CD4-positive, alpha-beta T cell (primary cell): ENCODE data around the gene IFITM10. TPM values are rescaled to one million over a fixed set of nuclear protein-coding genes. Genes with fewer than 3 reads are reported as not detected.
"Not testable (repeated sequence)": the region's sequence is repeated elsewhere in the genome, so short reads cannot be mapped to it uniquely, and the experiment has no call there.

Experiments used
- ATAC-seq: fragments of 200-7000 bp; cut with Tn5 transposase; one replicate; pipeline ENCODE4 v1.10.0; 2022; ENCODE audit warnings: mild to moderate bottlenecking; ENCODE audit not compliant: poor library complexity
- CTCF ChIA-PET: fragments of 350-600 bp; sonication (Branson Sonifier 250); formaldehyde crosslinking; loops from one replicate; lab custom pipeline; 2021; ENCODE audit warnings: antibody characterized with exemption, inconsistent platforms; lab: Charles Lee
- POLR2A ChIA-PET: fragments of 350-600 bp; sonication (Branson Sonifier 250); formaldehyde crosslinking; loops from one replicate; lab custom pipeline; 2021; ENCODE audit warnings: antibody characterized with exemption, inconsistent platforms; lab: Charles Lee
- DNase-seq, 14 experiments: peaks; one replicate each; pipeline ENCODE4 v3.0.0-alpha.2; 2013 to 2020; ENCODE audit warnings: mixed read lengths in 2 of 14
- H3K27ac ChIP-seq, 2 donors: one replicate each; pipeline versions ENCODE4 v1.5.1 to v1.7.0; 2013; ENCODE audit warnings: low read length in 2 of 2, low read depth in 1 of 2, mild to moderate bottlenecking in 1 of 2
- H3K27me3 ChIP-seq, 2 experiments: 1 replicate in 1 of 2; 2 replicates in 1 of 2; pipeline versions ENCODE4 v1.6.1 to v1.7.0; 2013; ENCODE audit warnings: low read length in 2 of 2, control low read depth in 1 of 2, mild to moderate bottlenecking in 1 of 2, moderate library complexity in 1 of 2; ENCODE audit not compliant: insufficient read depth in 2 of 2, control insufficient read depth in 1 of 2
- H3K36me3 ChIP-seq: one replicate; pipeline ENCODE4 v1.6.1; 2013; ENCODE audit warnings: low read length, control low read depth; ENCODE audit not compliant: insufficient read depth
- H3K4me1 ChIP-seq: one replicate; pipeline ENCODE4 v1.6.1; 2013; ENCODE audit warnings: low read length, control low read depth; ENCODE audit not compliant: insufficient read depth
- H3K4me3 ChIP-seq: one replicate; pipeline ENCODE4 v1.5.1; 2013; ENCODE audit warnings: mild to moderate bottlenecking, low read length, moderate library complexity
- H3K9me3 ChIP-seq, 2 experiments: 1 replicate in 1 of 2; 2 replicates in 1 of 2; pipeline versions ENCODE4 v1.6.1 to v1.7.0; 2013; ENCODE audit warnings: low read length in 2 of 2, mild to moderate bottlenecking in 2 of 2, control low read depth in 1 of 2, moderate library complexity in 1 of 2; ENCODE audit not compliant: control insufficient read depth in 1 of 2, insufficient read depth in 1 of 2
- H3K27ac Mint-ChIP-seq: one replicate; pipeline ENCODE4 v1.8.0; 2020; ENCODE audit warnings: mixed read lengths
- H3K27me3 Mint-ChIP-seq: one replicate; pipeline ENCODE4 v1.8.0; 2021; ENCODE audit warnings: mixed read lengths
- H3K36me3 Mint-ChIP-seq: one replicate; pipeline ENCODE4 v1.8.0; 2021; ENCODE audit warnings: low read depth, mixed read lengths
- H3K4me1 Mint-ChIP-seq: one replicate; pipeline ENCODE4 v1.8.0; 2021; ENCODE audit warnings: low read depth, mixed read lengths
- H3K4me3 Mint-ChIP-seq: one replicate; pipeline ENCODE4 v1.8.0; 2020; ENCODE audit warnings: mild to moderate bottlenecking, mixed read lengths
- H3K9me3 Mint-ChIP-seq: one replicate; pipeline ENCODE4 v1.8.0; 2020; ENCODE audit warnings: mixed read lengths
- CTCF ChIP-seq: fragments of 200-600 bp; IDR thresholded peaks from one replicate; pipeline ENCODE4 v1.8.0; 2022; ENCODE audit warnings: antibody characterized with exemption, mild to moderate bottlenecking
- intact Hi-C, 2 experiments: fragments of 100-400 bp; cut with DNase I in 1 of 2; cut with micrococcal nuclease in 1 of 2; formaldehyde crosslinking; loops; one replicate each; pipeline versions ENCODE4 v1.15.1 to v1.9.0; 2023 to 2025; cut with DNase I, micrococcal nuclease
- total RNA-seq, 174 experiments: library from RNA in 2 of 174; stranded (reverse) in 2 of 174; gene quantifications; one replicate each; pipeline ENCODE4 v1.2.3 and lab custom pipeline; 2021 to 2026

The IFITM10 gene
- total RNA-seq, 2 experiments from 2014 or later: 1.7 TPM

- no peak for DNase-seq
- no peaks in the 10 kb centered on the region for H3K9me3 ChIP-seq
- no peak overlapping the region for H3K27ac ChIP-seq
- ATAC-seq: no peak
- H3K36me3 ChIP-seq: no peaks in the 10 kb centered on the region
- CTCF ChIA-PET: interaction anchor here (4.2 kb wide), 1 partner anchor 141 kb away, joined by 116 read pairs; the partner anchor contains the start of gene SYT8
- H3K4me3 ChIP-seq: no peak overlapping the region
- H3K9me3 Mint-ChIP-seq: no peaks in the 10 kb centered on the region
- H3K4me3 Mint-ChIP-seq: no peak overlapping the region
- intact Hi-C loops: loop anchor here in 1 of 2 experiments (5.0 kb wide), 1 partner anchor 38 kb away; no protein-coding TSS in a partner anchor
- H3K4me1 ChIP-seq: peaks cover 15% of the 10 kb centered on the region
- no peak overlapping the region for H3K27ac Mint-ChIP-seq
- TF ChIP-seq CTCF: no peak
- H3K36me3 Mint-ChIP-seq: no peaks in the 10 kb centered on the region
- H3K27me3 Mint-ChIP-seq: peaks cover 12% of the 10 kb centered on the region
- POLR2A ChIA-PET: no interaction called here
- peaks cover 3% of the 10 kb centered on the region for H3K4me1 Mint-ChIP-seq
- peaks cover 10 to 30% of the 10 kb centered on the region in 2 experiments for H3K27me3 ChIP-seq
These were observed 60.0 kb downstream of the IFITM10 start for GRCh38 chr11:1690167-1691025.

GRCh38 chr11:1689250-1690166, 60.9 kb downstream of the IFITM10 start:
- H3K4me3 Mint-ChIP-seq, H3K9me3 ChIP-seq, H3K4me1 Mint-ChIP-seq, ATAC-seq, POLR2A ChIA-PET, DNase-seq, H3K27ac ChIP-seq, H3K9me3 Mint-ChIP-seq, H3K4me3 ChIP-seq, H3K27ac Mint-ChIP-seq, H3K36me3 ChIP-seq, CTCF ChIA-PET, H3K36me3 Mint-ChIP-seq: not testable (repeated sequence)
- intact Hi-C loops: loop anchor here in 1 of 2 experiments (5.0 kb wide), 1 partner anchor 37 kb away; no protein-coding TSS in a partner anchor
- H3K27me3 Mint-ChIP-seq: peaks cover 12% of the 10 kb centered on the region
- Histone ChIP-seq H3K27me3 (peaks cover 10 to 30% of the 10 kb centered on the region in 2 experiments), H3K4me1 (peaks cover 15% of the 10 kb centered on the region)

GRCh38 chr11:1688336-1688947, 62.0 kb downstream of the IFITM10 start:
- H3K27ac ChIP-seq, H3K9me3 Mint-ChIP-seq, ATAC-seq, intact Hi-C loops, H3K9me3 ChIP-seq, H3K27ac Mint-ChIP-seq, POLR2A ChIA-PET, H3K4me3 ChIP-seq, CTCF ChIA-PET, H3K4me1 ChIP-seq, DNase-seq, H3K36me3 Mint-ChIP-seq, H3K4me3 Mint-ChIP-seq, H3K4me1 Mint-ChIP-seq, H3K36me3 ChIP-seq: not testable (repeated sequence)
- H3K27me3 ChIP-seq: peaks cover 10 to 25% of the 10 kb centered on the region in 2 experiments
- peaks cover 12% of the 10 kb centered on the region for H3K27me3 Mint-ChIP-seq

DNA sequence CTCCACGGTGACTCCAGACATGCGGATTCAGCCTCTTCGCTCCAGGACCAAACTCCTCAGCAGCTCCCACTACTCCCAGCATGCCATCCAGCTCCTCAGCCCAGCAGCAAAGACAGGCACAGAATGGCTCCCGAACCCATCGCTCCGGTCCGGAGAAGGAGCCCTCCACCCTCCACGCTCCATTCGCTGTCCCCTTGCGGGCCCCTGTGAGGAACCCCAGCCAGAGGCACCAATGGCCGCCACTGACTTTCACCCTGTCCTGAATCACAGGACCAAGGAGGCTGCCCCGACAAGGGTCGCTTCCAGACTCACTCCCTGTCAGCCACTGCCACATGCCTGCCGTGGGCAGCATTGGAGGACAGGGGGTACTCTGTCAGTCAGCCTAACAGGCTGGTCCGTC, 64.2 kb downstream of the IFITM10 start:
- intact Hi-C loops: loop anchor here in 1 of 2 experiments (2.0 kb wide), 1 partner anchor 27 kb away; no protein-coding TSS in a partner anchor
- DNase-seq, H3K4me3 ChIP-seq, H3K4me1 ChIP-seq, H3K27ac Mint-ChIP-seq, POLR2A ChIA-PET, H3K36me3 ChIP-seq, CTCF ChIA-PET, H3K36me3 Mint-ChIP-seq, H3K9me3 Mint-ChIP-seq, H3K4me1 Mint-ChIP-seq, H3K9me3 ChIP-seq, ATAC-seq, H3K4me3 Mint-ChIP-seq, H3K27ac ChIP-seq: not testable (repeated sequence)
- peaks cover 12% of the 10 kb centered on the region for H3K27me3 Mint-ChIP-seq
- H3K27me3 ChIP-seq: peaks cover 5 to 10% of the 10 kb centered on the region in 2 experiments

GRCh38 chr11:1684886-1685874, 65.2 kb downstream of the IFITM10 start:
- H3K4me3 Mint-ChIP-seq, H3K4me1 Mint-ChIP-seq, H3K4me3 ChIP-seq, H3K9me3 ChIP-seq, CTCF ChIA-PET, POLR2A ChIA-PET, H3K27me3 ChIP-seq, H3K36me3 Mint-ChIP-seq, intact Hi-C loops, DNase-seq, ATAC-seq, H3K9me3 Mint-ChIP-seq, H3K27ac ChIP-seq, H3K4me1 ChIP-seq, H3K36me3 ChIP-seq, H3K27ac Mint-ChIP-seq: not testable (repeated sequence)
- H3K27me3 Mint-ChIP-seq: peaks cover 12% of the 10 kb centered on the region
